HEK293 (cell line): ENCODE data around the gene TAAR1.
"Not testable (repeated sequence)": the region's sequence is repeated elsewhere in the genome, so short reads cannot be mapped to it uniquely, and the experiment has no call there.

Experiments
- CTCF ChIA-PET: fragments of 350-600 bp; formaldehyde crosslinking; extraction: SDS; loops from one replicate; lab custom pipeline; 2021; ENCODE audit warnings: antibody characterized with exemption; lab: Yijun Ruan, JAX
- POLR2A ChIA-PET: fragments of 300-600 bp; formaldehyde crosslinking; extraction: SDS; loops from one replicate; lab custom pipeline; 2020; ENCODE audit warnings: antibody characterized with exemption, inconsistent platforms; lab: Yijun Ruan, JAX
- H3K27ac ChIP-seq: fragments of 200-500 bp; sonication (Bioruptor generic); 2 replicates; pipeline ENCODE4 v1.5.1; 2014; ENCODE audit warnings: low read depth, low read length, control low read depth, inconsistent platforms; ENCODE audit errors: extremely low read depth
- H3K36me3 ChIP-seq, 2 experiments: fragments of 200-500 bp in 1 of 2; sonication (Bioruptor generic) in 1 of 2; 1 replicate in 1 of 2; 2 replicates in 1 of 2; pipeline ENCODE4 v1.5.1; 2014 to 2017; ENCODE audit warnings: inconsistent platforms in 2 of 2, low read length in 2 of 2; ENCODE audit not compliant: control insufficient read depth in 2 of 2, insufficient read depth in 1 of 2
- H3K4me1 ChIP-seq: fragments of 200-500 bp; sonication (Bioruptor generic); 2 replicates; pipeline ENCODE4 v1.5.1; 2014; ENCODE audit warnings: mild to moderate bottlenecking, low read length, inconsistent platforms; ENCODE audit not compliant: control insufficient read depth, insufficient read depth
- H3K4me3 ChIP-seq: 2 replicates; pipeline ENCODE4 v1.5.1; 2011; ENCODE audit warnings: low read depth, mild to moderate bottlenecking, control low read depth, low read length, moderate library complexity
- H3K9me3 ChIP-seq: fragments of 200-500 bp; sonication (Bioruptor generic); 2 replicates; pipeline ENCODE4 v1.5.1; 2014; ENCODE audit warnings: low read depth, low read length, inconsistent platforms; ENCODE audit not compliant: control insufficient read depth, insufficient read depth
- EGR2 ChIP-seq: fragments of 450-650 bp; formaldehyde crosslinking; IDR thresholded peaks from 2 replicates; pipeline ENCODE4 v1.5.1; 2016; ENCODE audit warnings: low read depth, missing biosample characterization, missing genetic modification characterization
- ZFHX2 ChIP-seq: fragments of 450-650 bp; formaldehyde crosslinking; conservative IDR thresholded peaks from 2 replicates; pipeline ENCODE4 v1.5.1; 2016; ENCODE audit warnings: missing biosample characterization, missing genetic modification characterization
- ZFP69B ChIP-seq: fragments of 450-650 bp; formaldehyde crosslinking; IDR thresholded peaks from 2 replicates; pipeline ENCODE4 v1.5.1; 2016; ENCODE audit warnings: missing biosample characterization, missing genetic modification characterization
- ZNF292 ChIP-seq: fragments of 450-650 bp; formaldehyde crosslinking; IDR thresholded peaks from 2 replicates; pipeline ENCODE4 v1.5.1; 2016; ENCODE audit warnings: low read depth, missing biosample characterization, missing genetic modification characterization, borderline replicate concordance
- ZNF335 ChIP-seq: fragments of 450-650 bp; formaldehyde crosslinking; conservative IDR thresholded peaks from 2 replicates; pipeline ENCODE4 v1.5.1; 2016; ENCODE audit warnings: missing biosample characterization, missing genetic modification characterization
- ZSCAN23 ChIP-seq: fragments of 450-650 bp; formaldehyde crosslinking; IDR thresholded peaks from 2 replicates; pipeline ENCODE4 v1.5.1; 2016; ENCODE audit warnings: missing biosample characterization, missing genetic modification characterization
- TF ChIP-seq, protein P1 (sequence below): fragments of 450-650 bp; formaldehyde crosslinking; conservative IDR thresholded peaks from 2 replicates; pipeline ENCODE4 v1.5.1; 2016; ENCODE audit warnings: low read depth, missing biosample characterization, missing genetic modification characterization
- TF ChIP-seq, protein P2 (sequence below): fragments of 450-650 bp; formaldehyde crosslinking; IDR thresholded peaks from 2 replicates; pipeline ENCODE4 v1.5.1; 2016; ENCODE audit warnings: missing biosample characterization, missing genetic modification characterization
- TF ChIP-seq, protein P3 (sequence below): fragments of 450-650 bp; formaldehyde crosslinking; IDR thresholded peaks from 2 replicates; pipeline ENCODE4 v1.5.1; 2016; ENCODE audit warnings: missing biosample characterization, missing genetic modification characterization, borderline replicate concordance

Gene TAAR1

DNA sequence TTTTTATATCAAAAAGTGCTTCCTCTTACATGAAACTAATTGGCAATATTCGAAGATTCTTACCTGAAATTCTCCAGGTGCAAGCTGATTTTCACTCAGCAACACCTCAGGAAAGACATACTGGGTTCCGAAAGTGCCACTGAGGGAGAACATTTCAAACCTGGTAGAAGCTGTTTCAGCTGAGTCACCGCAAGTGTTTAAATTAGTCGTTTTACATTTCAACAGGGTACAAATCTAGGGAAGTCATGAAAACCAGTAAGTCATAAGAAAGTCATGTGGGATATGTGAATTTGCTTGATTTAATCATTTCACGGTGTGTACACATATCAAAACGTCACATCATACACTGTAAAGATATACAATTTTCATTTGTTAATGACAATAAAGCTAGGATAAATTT, 25.3 kb upstream of the TAAR1 start (continued):
- TF ChIP-seq, protein P1, sequence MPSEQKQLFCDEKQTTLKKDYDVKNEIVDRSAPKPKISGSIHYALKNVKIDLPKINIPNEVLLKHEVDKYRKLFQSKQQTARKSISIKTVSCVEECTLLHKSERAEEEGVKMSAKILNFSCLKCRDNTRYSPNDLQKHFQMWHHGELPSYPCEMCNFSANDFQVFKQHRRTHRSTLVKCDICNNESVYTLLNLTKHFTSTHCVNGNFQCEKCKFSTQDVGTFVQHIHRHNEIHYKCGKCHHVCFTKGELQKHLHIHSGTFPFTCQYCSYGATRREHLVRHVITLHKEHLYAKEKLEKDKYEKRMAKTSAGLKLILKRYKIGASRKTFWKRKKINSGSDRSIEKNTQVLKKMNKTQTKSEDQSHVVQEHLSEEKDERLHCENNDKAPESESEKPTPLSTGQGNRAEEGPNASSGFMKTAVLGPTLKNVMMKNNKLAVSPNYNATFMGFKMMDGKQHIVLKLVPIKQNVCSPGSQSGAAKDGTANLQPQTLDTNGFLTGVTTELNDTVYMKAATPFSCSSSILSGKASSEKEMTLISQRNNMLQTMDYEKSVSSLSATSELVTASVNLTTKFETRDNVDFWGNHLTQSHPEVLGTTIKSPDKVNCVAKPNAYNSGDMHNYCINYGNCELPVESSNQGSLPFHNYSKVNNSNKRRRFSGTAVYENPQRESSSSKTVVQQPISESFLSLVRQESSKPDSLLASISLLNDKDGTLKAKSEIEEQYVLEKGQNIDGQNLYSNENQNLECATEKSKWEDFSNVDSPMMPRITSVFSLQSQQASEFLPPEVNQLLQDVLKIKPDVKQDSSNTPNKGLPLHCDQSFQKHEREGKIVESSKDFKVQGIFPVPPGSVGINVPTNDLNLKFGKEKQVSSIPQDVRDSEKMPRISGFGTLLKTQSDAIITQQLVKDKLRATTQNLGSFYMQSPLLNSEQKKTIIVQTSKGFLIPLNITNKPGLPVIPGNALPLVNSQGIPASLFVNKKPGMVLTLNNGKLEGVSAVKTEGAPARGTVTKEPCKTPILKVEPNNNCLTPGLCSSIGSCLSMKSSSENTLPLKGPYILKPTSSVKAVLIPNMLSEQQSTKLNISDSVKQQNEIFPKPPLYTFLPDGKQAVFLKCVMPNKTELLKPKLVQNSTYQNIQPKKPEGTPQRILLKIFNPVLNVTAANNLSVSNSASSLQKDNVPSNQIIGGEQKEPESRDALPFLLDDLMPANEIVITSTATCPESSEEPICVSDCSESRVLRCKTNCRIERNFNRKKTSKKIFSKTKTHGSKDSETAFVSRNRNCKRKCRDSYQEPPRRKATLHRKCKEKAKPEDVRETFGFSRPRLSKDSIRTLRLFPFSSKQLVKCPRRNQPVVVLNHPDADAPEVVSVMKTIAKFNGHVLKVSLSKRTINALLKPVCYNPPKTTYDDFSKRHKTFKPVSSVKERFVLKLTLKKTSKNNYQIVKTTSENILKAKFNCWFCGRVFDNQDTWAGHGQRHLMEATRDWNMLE (tag by site-specific recombination), result no peak
- TF ChIP-seq ZSCAN23 (tag by site-specific recombination) (no peak), ZNF292 (tag by site-specific recombination) (no peak)

DNA sequence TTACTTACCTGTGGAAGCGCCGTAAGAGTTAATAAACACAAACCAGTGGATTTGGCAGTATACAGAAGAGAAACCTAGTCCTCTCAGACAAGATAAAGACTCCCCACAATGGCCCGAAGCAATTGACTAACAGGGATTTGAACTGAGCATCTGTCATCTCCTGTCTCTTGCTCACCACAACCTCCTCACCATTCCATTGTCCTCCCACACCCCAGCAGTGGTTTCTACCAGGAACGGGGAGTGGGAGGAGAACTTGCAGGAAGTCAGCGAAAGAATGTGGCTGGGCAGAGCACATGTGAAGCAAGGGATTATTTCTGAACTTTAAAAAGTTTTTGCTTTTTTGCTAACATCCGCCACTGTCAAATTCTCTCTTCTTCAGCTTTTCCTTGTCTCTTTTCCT, 24.6 kb upstream of the TAAR1 start:
- Histone ChIP-seq H3K4me1 (no peaks in the 10 kb centered on the region), H3K9me3 (no peaks in the 10 kb centered on the region), H3K27ac (no peak overlapping the region), H3K4me3 (no peak overlapping the region), H3K36me3 (no peaks in the 10 kb centered on the region)
- POLR2A ChIA-PET, result no interaction called here
- CTCF ChIA-PET, result interaction anchor here (0.6 kb wide), 1 partner anchor 68 kb away, joined by 3 read pairs; no protein-coding TSS in a partner anchor
- TF ChIP-seq EGR2 (tag by site-specific recombination) (peak; percentile 43; the same call in 1 of the 2 replicates), ZFHX2 (tag by site-specific recombination) (0 out of 2 replicates have a peak, but pooled peaks have one; percentile 22)
- TF ChIP-seq, protein P2, sequence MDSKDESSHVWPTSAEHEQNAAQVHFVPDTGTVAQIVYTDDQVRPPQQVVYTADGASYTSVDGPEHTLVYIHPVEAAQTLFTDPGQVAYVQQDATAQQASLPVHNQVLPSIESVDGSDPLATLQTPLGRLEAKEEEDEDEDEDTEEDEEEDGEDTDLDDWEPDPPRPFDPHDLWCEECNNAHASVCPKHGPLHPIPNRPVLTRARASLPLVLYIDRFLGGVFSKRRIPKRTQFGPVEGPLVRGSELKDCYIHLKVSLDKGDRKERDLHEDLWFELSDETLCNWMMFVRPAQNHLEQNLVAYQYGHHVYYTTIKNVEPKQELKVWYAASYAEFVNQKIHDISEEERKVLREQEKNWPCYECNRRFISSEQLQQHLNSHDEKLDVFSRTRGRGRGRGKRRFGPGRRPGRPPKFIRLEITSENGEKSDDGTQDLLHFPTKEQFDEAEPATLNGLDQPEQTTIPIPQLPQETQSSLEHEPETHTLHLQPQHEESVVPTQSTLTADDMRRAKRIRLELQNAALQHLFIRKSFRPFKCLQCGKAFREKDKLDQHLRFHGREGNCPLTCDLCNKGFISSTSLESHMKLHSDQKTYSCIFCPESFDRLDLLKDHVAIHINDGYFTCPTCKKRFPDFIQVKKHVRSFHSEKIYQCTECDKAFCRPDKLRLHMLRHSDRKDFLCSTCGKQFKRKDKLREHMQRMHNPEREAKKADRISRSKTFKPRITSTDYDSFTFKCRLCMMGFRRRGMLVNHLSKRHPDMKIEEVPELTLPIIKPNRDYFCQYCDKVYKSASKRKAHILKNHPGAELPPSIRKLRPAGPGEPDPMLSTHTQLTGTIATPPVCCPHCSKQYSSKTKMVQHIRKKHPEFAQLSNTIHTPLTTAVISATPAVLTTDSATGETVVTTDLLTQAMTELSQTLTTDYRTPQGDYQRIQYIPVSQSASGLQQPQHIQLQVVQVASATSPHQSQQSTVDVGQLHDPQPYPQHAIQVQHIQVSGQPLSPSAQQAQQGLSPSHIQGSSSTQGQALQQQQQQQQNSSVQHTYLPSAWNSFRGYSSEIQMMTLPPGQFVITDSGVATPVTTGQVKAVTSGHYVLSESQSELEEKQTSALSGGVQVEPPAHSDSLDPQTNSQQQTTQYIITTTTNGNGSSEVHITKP (tag by site-specific recombination), result no peak

DNA sequence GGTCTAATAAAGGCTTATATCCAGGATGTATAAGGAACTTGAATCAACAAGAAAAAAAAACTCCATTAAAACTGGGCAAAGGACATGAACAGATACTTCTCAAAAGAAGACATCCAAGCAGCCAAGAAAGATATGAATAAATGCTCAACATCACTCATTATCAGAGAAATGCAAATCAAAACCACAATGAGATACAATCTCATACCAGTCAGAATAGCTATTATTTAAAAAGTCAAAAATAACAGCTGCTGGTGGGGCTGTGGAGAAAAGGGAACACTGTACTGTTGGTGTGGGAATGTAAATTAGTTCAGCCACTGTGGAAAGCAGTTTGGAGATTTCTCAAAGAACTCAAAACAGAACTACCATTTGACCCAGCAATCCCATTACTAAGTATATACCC, 20.1 kb upstream of the TAAR1 start:
- H3K36me3 ChIP-seq, CTCF ChIA-PET, H3K4me3 ChIP-seq, POLR2A ChIA-PET, H3K4me1 ChIP-seq, H3K27ac ChIP-seq, H3K9me3 ChIP-seq: not testable (repeated sequence)

DNA sequence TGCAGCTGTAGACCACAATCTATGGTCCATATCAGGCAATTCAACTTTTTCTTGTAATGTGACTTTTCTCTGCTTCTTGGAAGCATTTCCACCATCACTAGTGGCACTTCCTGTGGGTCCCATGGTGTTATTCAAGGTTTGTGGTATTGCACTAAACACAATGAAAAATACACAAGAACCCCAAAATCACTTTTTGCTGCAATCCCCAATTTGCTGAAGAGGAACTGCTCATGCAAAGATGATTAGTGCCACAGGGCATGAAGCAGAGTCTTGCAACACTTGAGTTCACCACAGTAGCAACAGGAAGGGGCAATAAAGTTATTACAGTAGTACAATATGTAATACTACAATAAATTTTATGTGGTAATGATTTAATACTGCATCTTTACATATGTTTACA, 16.8 kb upstream of the TAAR1 start:
- POLR2A ChIA-PET, result no interaction called here
- Histone ChIP-seq H3K36me3 (no peaks in the 10 kb centered on the region), H3K4me3 (no peak overlapping the region), H3K9me3 (no peaks in the 10 kb centered on the region)
- no peak for TF ChIP-seq ZNF335 (tag by site-specific recombination)
- TF ChIP-seq ZFP69B, result no peak
- TF ChIP-seq, protein P3, sequence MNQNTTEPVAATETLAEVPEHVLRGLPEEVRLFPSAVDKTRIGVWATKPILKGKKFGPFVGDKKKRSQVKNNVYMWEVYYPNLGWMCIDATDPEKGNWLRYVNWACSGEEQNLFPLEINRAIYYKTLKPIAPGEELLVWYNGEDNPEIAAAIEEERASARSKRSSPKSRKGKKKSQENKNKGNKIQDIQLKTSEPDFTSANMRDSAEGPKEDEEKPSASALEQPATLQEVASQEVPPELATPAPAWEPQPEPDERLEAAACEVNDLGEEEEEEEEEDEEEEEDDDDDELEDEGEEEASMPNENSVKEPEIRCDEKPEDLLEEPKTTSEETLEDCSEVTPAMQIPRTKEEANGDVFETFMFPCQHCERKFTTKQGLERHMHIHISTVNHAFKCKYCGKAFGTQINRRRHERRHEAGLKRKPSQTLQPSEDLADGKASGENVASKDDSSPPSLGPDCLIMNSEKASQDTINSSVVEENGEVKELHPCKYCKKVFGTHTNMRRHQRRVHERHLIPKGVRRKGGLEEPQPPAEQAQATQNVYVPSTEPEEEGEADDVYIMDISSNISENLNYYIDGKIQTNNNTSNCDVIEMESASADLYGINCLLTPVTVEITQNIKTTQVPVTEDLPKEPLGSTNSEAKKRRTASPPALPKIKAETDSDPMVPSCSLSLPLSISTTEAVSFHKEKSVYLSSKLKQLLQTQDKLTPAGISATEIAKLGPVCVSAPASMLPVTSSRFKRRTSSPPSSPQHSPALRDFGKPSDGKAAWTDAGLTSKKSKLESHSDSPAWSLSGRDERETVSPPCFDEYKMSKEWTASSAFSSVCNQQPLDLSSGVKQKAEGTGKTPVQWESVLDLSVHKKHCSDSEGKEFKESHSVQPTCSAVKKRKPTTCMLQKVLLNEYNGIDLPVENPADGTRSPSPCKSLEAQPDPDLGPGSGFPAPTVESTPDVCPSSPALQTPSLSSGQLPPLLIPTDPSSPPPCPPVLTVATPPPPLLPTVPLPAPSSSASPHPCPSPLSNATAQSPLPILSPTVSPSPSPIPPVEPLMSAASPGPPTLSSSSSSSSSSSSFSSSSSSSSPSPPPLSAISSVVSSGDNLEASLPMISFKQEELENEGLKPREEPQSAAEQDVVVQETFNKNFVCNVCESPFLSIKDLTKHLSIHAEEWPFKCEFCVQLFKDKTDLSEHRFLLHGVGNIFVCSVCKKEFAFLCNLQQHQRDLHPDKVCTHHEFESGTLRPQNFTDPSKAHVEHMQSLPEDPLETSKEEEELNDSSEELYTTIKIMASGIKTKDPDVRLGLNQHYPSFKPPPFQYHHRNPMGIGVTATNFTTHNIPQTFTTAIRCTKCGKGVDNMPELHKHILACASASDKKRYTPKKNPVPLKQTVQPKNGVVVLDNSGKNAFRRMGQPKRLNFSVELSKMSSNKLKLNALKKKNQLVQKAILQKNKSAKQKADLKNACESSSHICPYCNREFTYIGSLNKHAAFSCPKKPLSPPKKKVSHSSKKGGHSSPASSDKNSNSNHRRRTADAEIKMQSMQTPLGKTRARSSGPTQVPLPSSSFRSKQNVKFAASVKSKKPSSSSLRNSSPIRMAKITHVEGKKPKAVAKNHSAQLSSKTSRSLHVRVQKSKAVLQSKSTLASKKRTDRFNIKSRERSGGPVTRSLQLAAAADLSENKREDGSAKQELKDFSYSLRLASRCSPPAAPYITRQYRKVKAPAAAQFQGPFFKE, result no peak
- TF ChIP-seq ZSCAN23 (tag by site-specific recombination), result no peak
- TF ChIP-seq, all 188 proteins: peak for 0
- Histone ChIP-seq H3K27ac (no peak overlapping the region), H3K4me1 (no peaks in the 10 kb centered on the region)
- CTCF ChIA-PET, result interaction anchor here (0.6 kb wide), 1 partner anchor 306 kb away, joined by 4 read pairs; no protein-coding TSS in a partner anchor
